Measurements from ENCODE around the gene TMCC1.

TMCC1 gene

GRCh38 chr3:129599073-129599472 lies 294.4 kb downstream of the TMCC1 start:
- no peak for DNase-seq (ENCODE audit: low read depth, low spot score)

DNA sequence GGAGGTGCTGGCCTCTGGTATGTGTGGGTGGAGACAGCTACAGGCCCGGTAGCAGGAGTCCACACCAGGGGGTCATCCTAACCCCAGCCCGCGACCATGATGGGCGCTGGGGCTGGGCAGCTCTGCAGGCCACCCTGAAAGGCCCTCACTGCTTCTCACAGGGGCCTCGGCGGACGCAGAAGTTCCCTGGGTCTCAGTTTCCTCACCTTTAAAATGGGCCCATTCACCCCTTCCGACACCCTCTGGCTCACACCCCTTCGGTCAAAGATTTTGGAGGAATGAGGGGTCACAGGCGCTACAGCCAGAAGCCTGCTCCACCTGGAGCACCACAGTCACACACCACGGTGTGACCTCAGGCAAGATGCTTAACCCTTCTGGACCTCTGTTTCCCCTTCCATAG lies 295.0 kb downstream of the TMCC1 start:
- DNase-seq (ENCODE audit: low read depth, low spot score), result no peak

- no peak for DNase-seq (ENCODE audit: low read depth, low spot score)
Measured at GRCh38 chr3:129598000-129598381, 295.5 kb downstream of the TMCC1 start.
